GM19397 (cell line): Measurements from ENCODE around the gene FYCO1.
"Not testable (repeated sequence)": the region's sequence is repeated elsewhere in the genome, so short reads cannot be mapped to it uniquely, and the experiment has no call there.

Experiments used
- ATAC-seq: cut with Tn5 transposase; IDR thresholded peaks from one replicate; pipeline ENCODE4 v1.9.1; 2021; ENCODE audit warnings: mild to moderate bottlenecking, moderate library complexity; ENCODE audit not compliant: unreplicated experiment

Gene FYCO1

GRCh38 chr3:46010519-46011113 lies 15.0 kb upstream of the FYCO1 start:
- no peak for ATAC-seq

- no peak for ATAC-seq
Measured at GRCh38 chr3:46008058-46008457, 12.4 kb upstream of the FYCO1 start.

- ATAC-seq: no peak
Measured at GRCh38 chr3:46007280-46007679, 11.7 kb upstream of the FYCO1 start.

- ATAC-seq: no peak
Measured at GRCh38 chr3:46006238-46007032, 10.8 kb upstream of the FYCO1 start.

GRCh38 chr3:46003706-46004105 lies 8.1 kb upstream of the FYCO1 start:
- ATAC-seq: not testable (repeated sequence)

- no peak for ATAC-seq
Measured at GRCh38 chr3:46001178-46001577, 5.6 kb upstream of the FYCO1 start.

- ATAC-seq: no peak
Measured at GRCh38 chr3:45997942-45998341, 2.3 kb upstream of the FYCO1 start.

- not testable (repeated sequence) for ATAC-seq
Measured at GRCh38 chr3:45997499-45997898, 1.9 kb upstream of the FYCO1 start.

- peak; percentile 15 for ATAC-seq
Measured at GRCh38 chr3:45994419-45995235, 997 bp downstream of the FYCO1 start.

GRCh38 chr3:45993421-45994027 lies 2.1 kb downstream of the FYCO1 start:
- no peak for ATAC-seq

- ATAC-seq: no peak
Measured at GRCh38 chr3:45992821-45993221, 2.8 kb downstream of the FYCO1 start.

- ATAC-seq: no peak
Measured at GRCh38 chr3:45992133-45992729, 3.4 kb downstream of the FYCO1 start.

- no peak for ATAC-seq
Measured at GRCh38 chr3:45991341-45991740, 4.3 kb downstream of the FYCO1 start.

- ATAC-seq: no peak
Measured at GRCh38 chr3:45990181-45990580, 5.4 kb downstream of the FYCO1 start.

- ATAC-seq: no peak
Measured at GRCh38 chr3:45988804-45989203, 6.8 kb downstream of the FYCO1 start.

- no peak for ATAC-seq
Measured at GRCh38 chr3:45988362-45988761, 7.3 kb downstream of the FYCO1 start.

- ATAC-seq: no peak
Measured at GRCh38 chr3:45987368-45988291, 8.0 kb downstream of the FYCO1 start.

GRCh38 chr3:45986303-45986982 lies 9.2 kb downstream of the FYCO1 start:
- no peak for ATAC-seq
